Measurements from ENCODE around the gene KRTAP3-3. TPM values are rescaled to one million over a fixed set of nuclear protein-coding genes. Genes with fewer than 3 reads are reported as not detected.

The KRTAP3-3 gene
- total RNA-seq, 1 donor from 2014 or later, result not detected

- TF ChIP-seq CTCF (IDR thresholded peaks at IDR 0.05; ENCODE audit: partially characterized antibody, unreplicated experiment), result no peak
- no peak overlapping the region for H3K27ac Mint-ChIP-seq (ENCODE audit: unreplicated experiment)
- H3K4me3 Mint-ChIP-seq (ENCODE audit: unreplicated experiment), result no peak overlapping the region
- H3K9me3 Mint-ChIP-seq (ENCODE audit: unreplicated experiment), result peaks cover 3% of the 10 kb centered on the region
- DNase-seq, result no peak
- H3K4me1 Mint-ChIP-seq (ENCODE audit: low read depth, unreplicated experiment), result peaks cover 9% of the 10 kb centered on the region
- no peaks in the 10 kb centered on the region for H3K36me3 Mint-ChIP-seq (ENCODE audit: unreplicated experiment)
- H3K27me3 Mint-ChIP-seq (ENCODE audit: unreplicated experiment), result peaks cover 3% of the 10 kb centered on the region
Observed at GRCh38 chr17:40978575-40979151, 15.3 kb downstream of the KRTAP3-3 start.

DNA sequence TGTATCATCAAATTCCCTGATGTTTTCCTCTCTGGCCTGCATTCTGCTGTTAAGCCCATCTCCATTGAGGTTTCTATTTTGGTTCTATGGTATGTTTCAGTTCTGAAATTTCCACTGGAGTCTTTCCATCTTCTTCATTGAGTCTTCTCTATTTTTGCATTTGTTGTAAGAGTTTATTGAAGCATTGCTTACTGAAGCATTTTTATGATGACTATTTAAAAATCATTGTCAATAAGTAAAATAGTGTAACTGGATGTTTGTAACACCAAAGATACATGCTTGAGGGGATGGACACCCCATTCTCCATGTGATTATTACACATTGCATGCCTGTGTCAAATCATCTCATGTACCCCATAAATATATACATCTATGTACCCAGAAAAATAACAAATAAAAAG lies 18.4 kb downstream of the KRTAP3-3 start:
- H3K27ac Mint-ChIP-seq (ENCODE audit: unreplicated experiment), result no peak overlapping the region
- peaks cover 3% of the 10 kb centered on the region for H3K27me3 Mint-ChIP-seq (ENCODE audit: unreplicated experiment)
- H3K4me3 Mint-ChIP-seq (ENCODE audit: unreplicated experiment), result no peak overlapping the region
- H3K4me1 Mint-ChIP-seq (ENCODE audit: low read depth, unreplicated experiment), result peaks cover 4% of the 10 kb centered on the region
- no peaks in the 10 kb centered on the region for H3K36me3 Mint-ChIP-seq (ENCODE audit: unreplicated experiment)
- no peak for DNase-seq
- TF ChIP-seq CTCF (IDR thresholded peaks at IDR 0.05; ENCODE audit: partially characterized antibody, unreplicated experiment), result no peak
- peaks cover 3% of the 10 kb centered on the region for H3K9me3 Mint-ChIP-seq (ENCODE audit: unreplicated experiment)

DNA sequence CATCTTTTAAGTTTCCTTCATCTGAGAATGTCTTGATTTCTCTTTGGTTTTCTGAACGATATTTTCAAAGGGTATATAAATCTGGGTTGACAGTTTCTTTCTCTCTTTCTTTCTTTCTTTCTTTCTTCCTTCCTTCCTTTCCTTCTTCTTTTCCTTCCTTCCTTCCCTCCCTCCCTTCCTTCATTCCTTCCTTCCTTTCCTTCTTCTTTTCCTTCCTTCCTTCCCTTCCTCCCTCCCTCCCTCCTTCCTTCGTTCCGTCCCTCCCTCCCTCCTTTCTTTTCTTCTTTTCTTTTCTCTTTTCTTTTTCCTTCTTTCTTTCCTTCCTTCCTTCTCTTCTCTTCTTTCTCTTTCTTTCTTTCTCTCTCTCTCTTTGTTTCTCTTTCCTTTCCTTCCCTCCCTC lies 19.6 kb downstream of the KRTAP3-3 start:
- Mint-ChIP-seq H3K27ac (ENCODE audit: unreplicated experiment) (no peak overlapping the region), H3K27me3 (ENCODE audit: unreplicated experiment) (peaks cover 3% of the 10 kb centered on the region), H3K36me3 (ENCODE audit: unreplicated experiment) (no peaks in the 10 kb centered on the region), H3K4me1 (ENCODE audit: low read depth, unreplicated experiment) (no peaks in the 10 kb centered on the region), H3K9me3 (ENCODE audit: unreplicated experiment) (peaks cover 3% of the 10 kb centered on the region), H3K4me3 (ENCODE audit: unreplicated experiment) (no peak overlapping the region)
- DNase-seq, result no peak
- TF ChIP-seq CTCF (IDR thresholded peaks at IDR 0.05; ENCODE audit: partially characterized antibody, unreplicated experiment), result no peak

GRCh38 chr17:40967582-40967981 lies 26.4 kb downstream of the KRTAP3-3 start:
- Mint-ChIP-seq H3K36me3 (ENCODE audit: unreplicated experiment) (no peaks in the 10 kb centered on the region), H3K9me3 (ENCODE audit: unreplicated experiment) (no peaks in the 10 kb centered on the region), H3K27me3 (ENCODE audit: unreplicated experiment) (no peaks in the 10 kb centered on the region), H3K4me1 (ENCODE audit: low read depth, unreplicated experiment) (no peaks in the 10 kb centered on the region), H3K27ac (ENCODE audit: unreplicated experiment) (no peak overlapping the region), H3K4me3 (ENCODE audit: unreplicated experiment) (no peak overlapping the region)
- TF ChIP-seq CTCF (IDR thresholded peaks at IDR 0.05; ENCODE audit: partially characterized antibody, unreplicated experiment), result no peak
- DNase-seq, result no peak

DNA sequence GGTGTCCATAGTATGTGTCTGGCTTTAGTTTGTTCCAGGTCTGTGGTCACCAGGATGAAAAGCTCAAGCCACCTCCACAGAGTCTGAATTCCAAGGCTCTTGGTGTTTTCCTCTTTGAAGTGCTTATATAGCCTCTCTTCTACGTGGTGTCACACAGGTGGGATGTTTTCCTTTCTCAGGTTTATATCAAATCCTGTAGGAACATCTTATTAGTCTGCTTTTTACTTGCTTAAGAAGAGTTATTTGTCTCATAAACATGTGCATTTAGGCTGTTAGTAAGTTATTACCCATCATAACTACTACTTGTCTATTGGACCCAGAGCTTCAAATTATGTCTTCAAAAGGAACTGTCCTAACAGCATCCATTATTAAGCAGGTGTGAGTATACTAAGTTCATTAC lies 27.1 kb downstream of the KRTAP3-3 start, which contains the start of gene KRT39:
KRT39 (minus strand) TSS at position 101 of the 400 bp plus-strand sequence; CDS start at position 9, 92 bp downstream.
- Mint-ChIP-seq H3K4me3 (ENCODE audit: unreplicated experiment) (no peak within 1 kb of the TSS), H3K27ac (ENCODE audit: unreplicated experiment) (no peak within 1 kb of the TSS), H3K27me3 (ENCODE audit: unreplicated experiment) (no peaks in the 10 kb centered on the region), H3K9me3 (ENCODE audit: unreplicated experiment) (no peaks in the 10 kb centered on the region), H3K36me3 (ENCODE audit: unreplicated experiment) (no peaks in the 10 kb centered on the region), H3K4me1 (ENCODE audit: low read depth, unreplicated experiment) (no peaks in the 10 kb centered on the region)
- TF ChIP-seq CTCF (IDR thresholded peaks at IDR 0.05; ENCODE audit: partially characterized antibody, unreplicated experiment), result no peak
- DNase-seq, result no peak
